Stimulated activated CD4-positive, alpha-beta T cell treated with anti-CD3 and anti-CD28 coated beads, Interleukin-2, amount 100 ng/mL, for 48 hours (primary cell): Measurements from ENCODE around the gene PIK3R2.
"Not testable (repeated sequence)": the region's sequence is repeated elsewhere in the genome, so short reads cannot be mapped to it uniquely, and the experiment has no call there.

Experiments
- DNase-seq, 2 donors: peaks; one replicate each; pipeline ENCODE4 v3.0.0-alpha.2; 2020

PIK3R2 gene

DNA sequence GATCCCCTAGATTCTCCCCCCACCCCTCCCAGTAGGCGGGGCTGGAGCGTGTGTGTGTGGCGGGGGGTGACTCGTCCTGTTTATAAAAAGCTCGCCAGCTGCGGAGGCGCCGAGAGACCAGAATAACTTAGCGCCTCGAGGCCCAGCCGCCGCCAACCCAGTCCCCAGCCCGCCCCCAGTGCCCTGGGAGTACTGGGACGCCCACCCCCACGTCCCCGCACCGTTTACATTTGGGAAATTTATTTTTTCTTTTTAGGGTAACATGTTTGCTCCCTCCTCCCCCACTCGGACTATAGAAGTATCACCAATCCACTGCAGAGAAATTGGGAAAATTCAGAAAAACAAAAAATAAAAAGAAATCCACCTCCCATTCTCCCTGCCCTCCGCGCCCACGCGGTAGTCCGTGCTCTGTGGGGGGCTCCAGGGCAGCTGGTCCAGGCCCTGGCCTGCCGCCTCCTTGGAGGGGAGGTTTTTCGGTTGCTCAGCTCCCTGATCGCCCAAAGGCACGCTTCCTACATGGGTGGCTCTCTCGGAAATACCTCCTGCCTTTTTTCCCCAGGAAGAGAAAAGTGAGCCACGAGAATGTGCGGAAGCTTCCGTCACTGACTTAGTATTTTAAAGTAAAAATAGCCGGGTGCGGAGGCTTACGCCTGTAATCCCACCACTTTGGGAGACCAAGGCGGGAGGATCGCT is 52.4 kb downstream of the PIK3R2 start:
- DNase-seq = peak in 1 of 2 donors; percentile 53

DNA sequence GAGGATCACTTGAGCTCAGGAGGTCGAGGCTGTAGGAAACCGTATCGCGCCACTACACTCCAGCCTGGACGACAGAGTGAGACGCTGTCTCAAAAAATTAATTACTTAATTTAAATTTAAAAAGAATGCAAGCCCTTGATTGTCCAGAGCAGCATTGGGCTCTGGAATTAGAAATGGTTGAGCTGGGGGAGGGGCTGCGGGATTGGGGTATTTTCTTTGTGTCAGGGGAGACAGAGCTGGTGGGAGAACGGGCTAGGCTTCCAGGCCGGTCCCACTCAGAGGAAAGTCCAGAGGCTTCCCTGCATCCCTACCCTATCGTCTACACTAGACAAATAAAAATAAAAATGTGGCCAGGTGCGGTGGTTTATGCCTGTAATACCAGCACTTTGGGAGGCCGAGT is 53.1 kb downstream of the PIK3R2 start:
- DNase-seq = no peak

DNA sequence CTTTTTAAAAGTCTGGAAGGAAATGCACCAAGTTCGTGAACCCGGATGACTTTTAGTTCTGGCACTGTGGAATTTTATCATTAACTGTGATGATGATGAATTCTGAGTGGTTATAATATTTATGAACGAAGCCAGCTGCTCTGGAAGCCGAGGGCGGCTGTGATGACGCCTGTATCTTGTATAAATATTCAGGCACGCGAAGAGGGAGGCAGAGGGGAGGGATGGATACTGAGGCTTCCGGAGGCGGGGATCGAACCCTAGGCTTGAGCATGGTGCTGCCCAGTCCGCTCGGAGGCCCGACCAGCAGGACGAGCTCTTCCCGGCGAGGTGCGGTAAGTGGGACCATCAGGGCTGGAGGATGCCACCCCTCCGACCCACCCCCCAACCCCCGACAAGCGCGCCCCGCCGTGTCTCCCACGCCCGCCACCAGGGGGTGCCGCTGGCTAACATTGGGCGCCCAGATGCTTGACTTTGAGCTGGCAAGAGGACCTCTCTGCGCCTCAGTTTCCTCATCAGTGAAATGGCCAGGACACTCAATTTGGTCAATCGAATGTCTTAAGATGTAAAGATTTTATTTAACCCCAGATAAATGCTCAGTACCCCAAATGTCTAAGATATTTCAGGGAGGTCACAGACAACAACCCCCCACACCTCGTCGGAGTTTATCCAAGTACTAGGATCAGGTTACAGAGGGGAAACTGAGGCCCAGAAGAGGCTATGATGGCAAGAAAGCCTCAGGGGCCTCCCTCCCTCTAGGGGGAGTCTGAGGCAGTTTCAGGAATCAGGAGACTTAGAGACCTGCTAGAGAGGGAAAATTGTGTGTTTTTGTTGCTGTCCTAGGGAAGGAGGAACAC is 55.4 kb downstream of the PIK3R2 start:
- DNase-seq = peak; percentile 57 to 66

DNA sequence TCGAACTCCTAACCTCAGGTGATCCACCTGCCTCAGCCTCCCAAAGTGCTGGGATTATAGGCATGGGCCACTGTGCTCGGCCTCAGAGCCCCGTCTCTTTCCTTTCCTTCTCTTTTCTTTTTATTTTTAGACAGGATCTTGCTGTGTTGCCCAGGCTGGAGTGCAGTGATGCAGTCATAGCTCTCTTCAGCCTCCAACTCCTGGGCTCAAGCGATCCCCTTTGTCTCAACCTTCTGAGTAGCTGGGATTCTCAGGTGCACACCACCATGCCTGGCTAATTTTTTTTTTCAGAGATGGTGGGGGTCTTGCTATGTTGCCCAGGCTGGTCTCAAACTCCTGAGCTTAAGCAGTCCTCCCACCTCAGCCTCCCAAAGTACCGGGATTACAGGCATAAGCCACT is 56.9 kb downstream of the PIK3R2 start:
- not testable (repeated sequence) for DNase-seq

DNA sequence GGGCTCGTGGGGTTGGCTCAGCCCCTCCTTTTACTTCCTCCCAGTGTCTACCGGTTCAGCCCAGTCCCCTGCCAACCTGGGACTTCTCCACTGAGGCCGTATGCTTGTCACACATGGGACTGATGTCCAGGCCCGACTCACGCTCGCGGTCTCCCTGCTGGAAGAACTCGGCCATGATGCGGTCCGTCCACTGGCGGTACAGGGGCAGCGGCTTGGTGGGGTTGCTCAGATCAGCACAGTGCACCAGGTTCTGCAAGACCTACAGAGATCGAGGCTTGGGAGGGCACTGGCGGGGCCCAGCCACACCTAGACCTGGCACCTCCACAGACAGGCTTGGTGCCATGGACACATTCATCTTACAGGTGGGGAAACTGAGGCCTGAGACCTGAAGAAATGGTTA is 58.7 kb downstream of the PIK3R2 start:
- DNase-seq = no peak

DNA sequence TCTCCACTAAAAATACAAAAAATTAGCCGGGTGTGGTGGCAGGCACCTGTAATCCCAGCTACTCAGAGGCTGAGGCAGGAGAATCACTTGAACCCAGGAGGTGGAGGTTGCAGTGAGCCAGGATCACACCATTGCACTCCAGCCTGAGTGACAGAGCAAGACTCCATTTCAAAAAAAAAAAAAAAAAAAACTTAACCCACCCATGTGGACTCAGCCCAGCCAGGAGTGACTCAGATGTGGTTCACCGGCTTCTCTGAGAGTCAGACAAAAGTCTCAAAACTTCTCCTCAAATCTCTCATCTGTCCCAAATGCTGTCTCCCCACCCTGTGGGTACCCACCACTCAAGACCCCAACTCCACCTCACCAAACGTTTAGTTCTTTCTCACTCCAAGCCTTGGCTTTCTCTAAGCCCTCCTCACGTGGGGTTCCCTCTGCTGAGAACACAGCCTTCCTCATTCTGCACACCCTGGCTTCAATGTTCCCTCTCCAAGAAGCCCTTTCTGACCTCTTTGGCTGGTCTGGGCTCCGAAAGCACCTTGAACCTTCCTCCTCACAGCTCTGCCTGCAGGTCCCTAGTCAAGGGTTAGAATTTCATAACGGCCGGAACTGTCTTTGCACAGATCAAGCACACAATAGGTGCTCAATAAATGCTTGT is 61.9 kb downstream of the PIK3R2 start:
- DNase-seq = no peak

DNA sequence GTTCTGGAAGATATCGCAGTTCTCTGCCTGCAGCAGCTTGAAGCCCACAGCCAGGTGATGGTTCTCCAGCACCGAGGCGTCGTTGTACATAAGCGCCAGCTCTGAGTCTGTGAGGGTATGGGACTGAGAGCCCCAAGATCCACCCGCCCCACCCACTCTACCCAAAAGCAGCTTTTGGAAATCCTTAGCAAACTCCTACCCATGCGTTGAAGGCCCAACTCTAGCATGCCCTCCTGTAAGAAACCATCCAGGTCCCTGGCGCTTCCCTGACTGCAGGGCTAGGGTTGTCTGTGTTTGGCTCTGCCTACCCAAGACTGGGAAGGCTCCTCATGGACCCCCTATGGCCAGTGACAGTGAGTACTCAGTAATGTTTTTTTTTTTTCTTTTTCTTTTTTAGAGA is 63.8 kb downstream of the PIK3R2 start:
- DNase-seq = no peak

DNA sequence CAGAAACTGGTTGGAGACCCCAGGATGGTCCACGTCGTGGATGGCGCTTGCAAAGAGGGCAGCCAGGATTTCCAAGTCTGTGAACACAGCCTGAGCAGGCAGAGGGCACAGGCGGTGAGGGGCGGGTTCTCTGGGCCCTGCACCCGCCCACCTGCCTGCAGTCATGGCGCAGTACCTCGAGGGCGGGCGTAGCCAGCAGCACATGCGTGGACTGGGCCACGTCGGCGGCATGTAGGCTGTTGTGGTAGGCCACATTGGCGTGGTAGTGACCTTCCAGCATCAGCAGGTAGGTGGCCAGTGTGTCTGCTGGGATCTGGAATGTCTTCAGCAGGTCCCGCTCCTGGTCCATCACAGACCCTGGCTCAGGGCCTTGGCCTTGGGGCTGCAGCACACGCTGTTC is 65.2 kb downstream of the PIK3R2 start:
- DNase-seq = no peak

DNA sequence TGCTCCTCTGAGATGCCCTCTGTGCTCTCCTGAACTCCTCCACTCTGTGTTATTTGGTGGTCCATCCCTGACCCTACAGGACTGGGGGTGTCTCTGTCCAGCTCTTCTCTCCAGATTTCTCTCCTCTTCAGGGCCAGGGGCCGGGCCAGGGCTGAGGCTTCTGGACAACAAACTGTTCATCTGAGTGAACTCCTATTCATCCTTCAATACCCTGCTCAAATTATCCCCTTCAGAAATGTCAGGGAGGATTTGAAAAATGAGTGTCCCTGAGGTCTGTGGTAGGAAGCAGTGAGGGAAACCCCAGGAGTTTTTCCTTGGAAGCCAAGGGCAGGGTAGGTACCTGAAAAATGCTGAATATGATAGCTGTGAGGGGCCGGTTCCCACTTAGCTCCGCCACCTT is 65.6 kb downstream of the PIK3R2 start:
- no peak for DNase-seq
